HG03135 (cell line): ENCODE data around the gene DLG2.

ENCODE experiments used
- ATAC-seq: cut with Tn5 transposase; IDR thresholded peaks from one replicate; pipeline ENCODE4 v1.9.1; 2021; ENCODE audit warnings: mild to moderate bottlenecking, moderate library complexity; ENCODE audit not compliant: unreplicated experiment

Gene DLG2

DNA sequence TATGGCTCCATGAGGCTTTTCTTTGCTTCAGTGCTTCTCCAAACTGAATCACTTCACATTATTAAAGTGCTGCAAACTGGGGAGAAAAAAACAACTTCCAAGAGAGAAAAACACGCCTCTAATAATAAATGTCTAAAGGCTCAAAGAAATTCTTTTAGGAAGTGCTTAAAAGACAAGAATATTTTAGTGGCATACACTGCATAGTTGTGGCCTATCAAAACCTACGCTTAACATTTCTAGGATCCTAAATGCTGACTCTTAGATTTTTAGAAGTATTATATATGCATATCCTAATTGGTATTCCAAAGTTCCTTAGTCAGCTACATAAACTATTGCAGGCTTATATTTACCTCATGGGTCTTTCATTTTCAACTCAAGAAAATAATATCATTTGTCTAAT lies 1462.0 kb downstream of the DLG2 start:
- no peak for ATAC-seq

DNA sequence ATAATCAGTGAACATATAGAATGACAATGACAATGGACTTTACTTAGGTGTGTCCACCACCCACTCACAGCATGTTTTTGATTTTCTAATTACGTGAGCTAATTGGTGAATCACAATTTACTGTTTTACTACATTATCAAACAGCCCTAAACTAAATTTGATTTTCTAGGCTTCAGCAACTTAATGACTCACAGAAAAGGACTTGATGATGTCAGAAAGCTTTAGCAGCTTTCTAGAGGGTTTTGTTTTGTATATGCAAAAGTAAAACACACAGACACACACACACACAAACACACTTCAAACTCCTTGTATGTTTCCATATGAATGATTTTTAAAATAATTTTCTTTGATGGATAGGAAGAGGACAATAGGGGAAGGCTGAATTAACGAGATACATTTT lies 1462.4 kb downstream of the DLG2 start:
- no peak for ATAC-seq

DNA sequence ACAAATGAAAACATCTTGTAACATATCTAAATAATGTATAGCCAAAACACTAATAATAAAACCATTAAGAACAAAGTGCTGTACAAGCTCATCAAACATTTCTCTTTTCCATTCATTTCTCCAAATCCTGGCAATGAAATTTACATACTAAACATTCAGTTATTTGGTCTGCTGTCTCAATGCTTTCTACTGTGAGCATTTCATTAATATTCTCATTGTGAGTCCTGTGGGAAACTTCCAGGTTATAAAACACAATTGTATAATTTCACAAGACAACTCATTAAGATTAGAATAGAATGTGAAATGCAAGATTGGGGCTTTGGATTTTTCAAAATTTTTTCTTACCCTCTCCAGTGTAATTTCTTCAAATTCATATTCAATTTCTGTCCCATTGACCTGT lies 1464.0 kb downstream of the DLG2 start:
- ATAC-seq, result no peak

DNA sequence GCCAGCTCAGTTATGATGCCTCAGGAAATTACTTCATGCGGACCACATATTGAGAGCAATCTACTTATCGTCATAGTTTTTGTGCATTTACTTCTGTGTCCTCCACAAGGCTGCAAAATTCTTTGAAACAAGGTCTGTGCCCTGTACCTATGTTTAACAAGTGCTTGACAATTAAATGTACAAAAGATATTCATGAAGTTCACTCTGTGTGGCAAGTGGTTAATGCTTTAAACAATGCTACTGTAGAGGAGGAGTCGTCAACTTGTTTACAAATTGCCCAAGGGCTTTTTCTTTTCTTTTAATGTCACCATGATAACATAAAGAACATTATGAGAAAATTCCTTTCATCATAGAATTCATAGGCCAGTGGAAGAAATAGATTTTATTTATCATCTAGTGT lies 1469.5 kb downstream of the DLG2 start:
- no peak for ATAC-seq

DNA sequence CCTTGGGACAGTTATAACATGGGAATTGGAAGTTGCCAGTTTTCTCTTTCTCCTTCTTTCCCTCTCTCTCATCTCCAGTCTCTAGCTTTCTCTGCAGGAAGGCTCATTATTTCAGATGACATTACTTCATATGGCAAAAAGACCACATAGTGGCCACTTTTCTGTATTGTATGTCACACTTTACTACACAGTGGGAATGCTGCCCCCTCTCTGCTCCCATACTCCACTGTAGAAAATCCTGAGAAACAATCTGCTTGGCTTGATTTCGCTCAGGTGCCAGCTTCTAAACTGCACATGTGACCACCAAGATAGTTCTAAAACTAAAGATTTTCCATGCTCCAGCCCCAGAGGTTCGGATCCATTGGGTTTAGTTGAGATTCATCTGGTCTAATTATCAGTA lies 1480.3 kb downstream of the DLG2 start:
- no peak for ATAC-seq

DNA sequence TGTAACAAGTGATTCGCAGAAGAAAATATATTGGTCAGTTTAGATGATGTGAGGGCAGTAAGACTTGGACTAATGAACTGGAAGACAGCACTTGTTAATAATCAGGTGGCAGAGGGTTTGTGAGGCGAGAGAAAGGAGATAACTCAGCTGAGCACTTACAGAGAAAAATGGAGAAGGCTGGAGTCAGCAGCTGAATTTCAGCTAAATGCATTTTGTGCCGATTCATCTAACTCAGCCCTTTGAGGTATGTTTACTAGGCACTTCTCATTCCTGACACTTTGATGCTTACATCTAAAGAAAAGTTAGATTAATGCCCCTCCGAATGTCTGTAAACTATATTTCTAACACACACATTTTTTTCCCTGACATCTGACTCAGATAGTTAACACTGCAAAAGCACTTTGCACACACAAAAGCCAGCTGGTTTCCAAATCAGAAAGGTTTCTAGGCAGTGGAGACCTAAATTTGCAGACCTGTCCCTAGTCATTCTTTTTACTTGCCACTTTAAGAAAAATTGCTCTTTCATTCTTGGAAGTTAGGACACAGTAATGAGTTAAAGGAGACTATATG lies 1481.4 kb downstream of the DLG2 start:
- ATAC-seq, result no peak

DNA sequence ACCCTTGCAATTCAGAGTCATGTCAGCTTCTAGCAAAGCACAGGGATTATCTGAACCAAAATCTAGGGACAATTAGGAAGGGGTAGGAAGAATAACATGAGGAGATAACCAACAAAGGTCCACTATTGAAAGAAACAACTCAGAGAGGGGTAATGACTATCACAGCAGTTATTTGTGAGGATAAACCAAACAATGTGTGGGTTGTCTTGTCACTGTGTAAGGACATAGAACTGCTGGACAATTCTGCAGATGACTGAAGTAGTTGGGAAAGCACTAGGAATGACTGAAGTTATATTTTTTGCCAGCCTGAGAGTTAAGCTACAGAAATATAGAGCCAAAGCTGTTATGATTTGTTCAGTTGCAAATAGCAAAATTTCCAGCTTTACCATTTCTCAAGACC lies 1482.6 kb downstream of the DLG2 start:
- ATAC-seq, result no peak

DNA sequence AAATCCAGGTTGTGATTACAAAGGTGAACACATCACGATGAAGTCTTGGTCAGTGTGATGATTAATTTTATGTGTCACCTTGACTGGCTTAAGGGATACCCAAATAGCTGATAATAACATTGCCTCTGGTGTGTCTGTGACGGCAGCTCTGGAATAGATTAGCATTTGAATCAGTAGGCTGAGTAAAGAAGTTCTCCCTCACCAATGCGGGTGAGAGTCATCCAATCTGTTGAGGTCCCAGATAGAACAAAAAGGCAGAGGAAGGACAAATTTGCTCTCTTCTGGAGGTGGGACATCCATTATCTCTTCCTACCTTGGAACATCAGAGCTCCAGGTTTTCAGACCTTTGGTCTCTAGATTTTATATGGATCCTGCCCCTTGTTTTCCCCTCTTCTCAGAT lies 1484.7 kb downstream of the DLG2 start:
- no peak for ATAC-seq

DNA sequence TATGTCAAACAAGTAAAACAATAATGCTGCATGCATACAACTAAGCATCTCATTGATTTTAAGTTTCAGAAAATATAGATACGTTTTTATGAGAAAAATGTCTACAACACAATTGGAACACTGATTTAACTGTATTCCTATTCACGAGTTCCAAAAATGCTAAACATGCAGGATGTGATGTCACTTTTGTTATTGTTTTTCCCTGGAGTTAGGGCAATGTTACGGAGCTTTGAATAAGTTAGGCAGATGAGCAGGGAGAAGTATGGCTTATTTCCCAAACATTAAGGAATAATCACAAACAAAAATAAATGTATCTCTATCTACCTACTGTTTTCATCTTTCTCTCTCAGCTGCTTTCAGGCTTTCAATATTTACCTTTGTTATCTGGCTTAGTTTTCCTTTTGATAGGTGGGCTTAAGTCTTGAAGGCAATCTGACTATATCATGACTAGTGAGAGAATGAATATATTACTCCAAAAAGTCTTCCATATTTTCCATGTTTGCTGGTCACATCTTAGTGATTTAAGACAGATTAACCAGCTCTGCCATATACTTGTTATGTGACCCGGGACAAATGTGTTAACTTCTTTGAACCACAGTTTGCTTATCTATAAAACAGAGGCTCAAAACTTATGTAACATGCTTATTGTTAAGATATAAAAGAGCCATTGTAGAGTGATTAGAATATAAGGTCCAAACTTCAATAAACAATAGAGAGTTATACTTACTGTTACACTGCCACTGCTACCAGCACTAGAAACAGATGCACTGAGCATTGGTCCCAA lies 1486.6 kb downstream of the DLG2 start:
- no peak for ATAC-seq

DNA sequence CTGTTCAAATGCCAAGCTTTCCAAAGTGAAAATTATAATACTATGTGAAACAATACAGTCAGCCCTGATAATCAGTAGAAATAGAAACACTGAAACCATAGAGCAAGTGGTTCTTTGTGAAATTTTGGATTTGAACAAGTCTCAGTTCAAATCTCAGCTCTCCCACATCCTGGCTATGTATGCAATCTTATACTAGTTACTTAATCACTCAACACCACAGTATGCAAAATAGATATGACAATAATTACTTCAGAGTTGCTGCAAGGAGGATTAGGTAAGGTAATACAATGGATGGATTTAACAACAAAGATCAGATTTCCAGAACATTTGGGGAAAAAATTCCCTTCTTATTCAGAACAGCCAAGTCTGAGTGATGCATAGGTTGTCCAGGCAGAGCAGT lies 1489.2 kb downstream of the DLG2 start:
- no peak for ATAC-seq

DNA sequence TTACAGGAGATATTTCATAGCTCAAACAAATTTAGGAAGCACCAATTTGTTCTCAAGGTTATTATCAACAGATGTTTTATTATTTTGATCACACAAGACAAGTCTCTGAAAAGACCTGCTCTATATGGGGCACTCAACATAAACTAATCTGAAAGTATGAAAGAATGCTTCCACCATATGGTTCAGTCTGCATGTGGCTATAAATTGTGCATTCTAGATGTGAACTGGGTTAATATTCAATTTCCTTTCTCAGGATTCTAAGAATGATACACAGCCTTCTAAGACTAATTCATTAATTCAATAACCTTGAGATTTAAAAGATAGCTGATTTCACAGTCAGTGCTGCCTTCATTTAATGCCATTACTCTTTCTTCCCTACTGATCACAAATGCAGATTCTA lies 1489.6 kb downstream of the DLG2 start:
- no peak for ATAC-seq

DNA sequence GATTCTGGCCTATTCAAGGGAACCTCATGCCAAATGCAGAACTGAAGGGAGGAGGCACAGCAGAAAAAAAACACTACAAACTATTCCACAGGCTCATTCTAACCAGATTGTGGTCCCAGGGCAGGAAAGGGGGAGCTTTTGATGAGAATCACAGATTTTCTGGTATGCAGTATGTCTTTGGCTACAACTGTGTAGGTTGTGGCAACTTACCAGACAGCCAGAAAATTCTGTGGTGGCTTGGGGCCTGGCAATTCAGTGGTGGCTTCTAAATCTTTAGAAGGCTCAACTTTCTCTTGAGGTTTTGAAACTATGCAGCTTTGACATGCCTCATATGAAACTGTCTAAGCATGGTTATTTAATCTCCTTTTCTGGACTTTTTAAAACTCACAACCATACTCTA lies 1490.2 kb downstream of the DLG2 start:
- no peak for ATAC-seq

DNA sequence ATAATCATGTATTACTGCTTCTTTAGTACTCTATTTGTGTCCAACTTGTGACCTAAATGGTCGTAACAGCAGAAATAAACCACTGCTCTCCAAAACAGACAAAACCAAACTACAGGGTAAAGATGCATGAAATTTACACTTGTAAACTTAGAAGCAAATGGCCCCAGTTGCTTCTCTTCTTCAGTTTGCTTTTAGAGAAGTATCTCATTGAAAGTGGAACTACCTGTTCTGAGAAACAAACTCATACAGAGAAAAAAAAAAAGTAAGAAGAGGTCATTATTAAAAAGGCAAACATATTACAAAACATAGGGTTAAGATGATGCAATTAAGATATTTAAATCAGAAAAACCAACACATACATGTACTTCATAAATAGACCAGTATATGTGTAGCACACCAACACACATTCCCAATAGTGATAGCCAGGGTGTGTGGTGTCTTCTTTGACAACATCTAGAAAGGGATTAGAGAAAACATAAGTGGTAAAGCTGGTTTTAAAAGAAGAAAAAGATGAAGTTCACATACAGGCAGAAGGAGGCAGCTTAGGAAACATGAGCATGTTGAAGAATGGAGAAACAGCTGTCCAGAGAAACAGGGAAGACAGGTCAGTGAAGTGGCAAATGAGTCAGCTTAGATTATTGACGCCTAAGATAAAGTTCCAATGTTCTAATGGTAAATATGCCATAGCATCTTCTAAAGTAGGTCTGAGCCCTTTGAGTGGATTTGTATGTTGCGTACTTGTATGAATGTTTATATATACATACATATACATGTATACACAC lies 1496.3 kb downstream of the DLG2 start:
- no peak for ATAC-seq

DNA sequence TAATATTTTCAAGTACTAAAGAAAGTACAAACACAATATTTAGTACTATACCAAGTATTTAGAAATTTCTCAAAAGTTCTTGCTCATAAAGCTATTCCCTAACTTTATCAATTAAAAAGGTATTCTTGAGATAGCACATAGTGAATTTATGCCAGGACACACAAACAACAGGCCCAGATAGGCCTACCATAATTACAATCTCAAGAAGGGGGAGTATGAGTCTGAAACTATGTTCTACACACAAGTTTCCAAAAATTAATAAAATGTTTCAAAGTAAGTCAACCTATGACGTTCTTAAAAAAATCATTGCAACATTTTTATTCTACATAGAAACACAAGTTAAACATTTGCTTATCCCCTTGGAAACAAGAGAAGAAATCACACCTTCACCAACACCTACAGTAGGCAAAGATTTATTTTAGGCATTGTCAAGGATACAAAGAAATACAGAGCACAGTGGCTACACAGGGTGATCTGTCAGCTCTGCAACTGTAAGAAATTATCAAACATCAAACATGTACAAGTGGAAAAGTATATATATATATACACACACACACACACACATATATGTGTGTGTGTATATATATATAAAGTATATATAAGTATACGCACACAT lies 1497.1 kb downstream of the DLG2 start:
- no peak for ATAC-seq

DNA sequence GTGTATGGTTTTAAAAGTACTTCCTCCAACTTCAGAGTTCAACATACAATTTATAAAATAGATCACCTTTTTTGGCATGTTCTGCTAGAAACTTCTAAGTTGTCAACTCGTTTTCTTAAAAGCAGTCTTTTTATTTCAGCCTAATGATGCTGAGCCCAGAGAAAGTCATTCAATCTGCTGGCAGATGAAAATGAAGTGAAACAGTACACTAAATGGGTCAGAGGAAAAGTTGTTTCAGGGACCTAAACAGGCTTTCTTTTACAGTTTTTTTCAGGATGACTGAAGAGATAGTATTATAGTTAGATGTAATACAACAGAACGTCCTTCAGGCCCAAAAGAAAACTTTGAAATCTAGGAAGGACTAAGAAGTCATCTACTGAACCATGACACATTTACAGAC lies 1498.3 kb downstream of the DLG2 start:
- ATAC-seq, result no peak

DNA sequence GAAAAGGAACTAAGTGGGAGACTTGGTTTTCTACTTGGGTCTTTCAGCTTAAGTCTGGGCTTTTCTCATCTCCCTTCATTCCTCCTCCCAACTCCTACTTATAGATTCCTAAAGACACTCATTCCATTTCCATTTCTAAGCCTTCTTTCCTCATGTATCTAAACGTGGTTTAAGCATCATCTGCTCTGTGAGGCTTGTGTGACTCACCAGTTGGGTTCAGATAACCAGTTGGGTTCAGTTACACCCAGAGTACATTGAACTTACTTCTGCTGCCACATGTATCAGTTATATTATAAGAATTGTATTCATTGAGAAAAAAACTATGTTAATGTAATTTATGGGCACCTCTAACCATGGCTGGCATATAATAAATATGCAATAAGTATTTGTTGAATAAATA lies 1509.8 kb downstream of the DLG2 start:
- no peak for ATAC-seq

DNA sequence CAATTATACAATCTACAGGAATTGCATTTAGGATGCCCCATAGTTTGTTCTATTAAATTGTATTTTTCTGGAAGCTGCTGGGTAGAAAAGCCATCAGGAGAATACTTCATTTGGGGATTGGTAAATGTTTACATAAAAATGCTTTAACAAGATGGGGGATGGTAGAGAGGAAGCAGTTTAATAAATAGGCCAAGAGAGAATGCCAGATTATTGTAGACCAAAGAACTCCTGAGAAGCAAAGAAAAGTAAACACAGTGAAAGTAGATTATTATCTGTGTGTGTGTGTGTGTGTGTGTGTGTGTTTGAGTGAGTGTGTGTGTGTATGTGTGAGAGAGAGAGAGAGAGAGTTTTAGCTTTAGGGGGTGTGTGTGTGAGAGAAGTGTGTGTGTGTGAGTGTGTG lies 1520.6 kb downstream of the DLG2 start:
- ATAC-seq, result no peak

DNA sequence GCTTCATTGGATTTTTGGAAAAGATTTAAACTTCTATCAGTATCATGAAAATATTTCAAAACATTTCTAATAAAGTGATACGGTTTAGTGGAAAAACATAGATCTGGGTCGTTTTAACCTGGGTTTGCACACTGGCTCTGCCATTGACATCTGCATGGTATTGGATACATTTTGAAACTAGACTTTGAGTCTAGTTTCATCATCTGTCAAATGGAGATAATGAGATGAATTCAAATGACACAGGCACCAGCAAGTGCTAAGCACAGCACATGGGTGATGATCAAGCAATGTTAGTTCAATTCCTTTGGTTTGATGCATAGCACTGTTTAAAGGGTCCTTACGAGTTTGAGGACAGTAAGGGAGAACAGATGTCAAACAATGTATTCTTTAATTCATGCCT lies 1522.0 kb downstream of the DLG2 start:
- ATAC-seq, result no peak

DNA sequence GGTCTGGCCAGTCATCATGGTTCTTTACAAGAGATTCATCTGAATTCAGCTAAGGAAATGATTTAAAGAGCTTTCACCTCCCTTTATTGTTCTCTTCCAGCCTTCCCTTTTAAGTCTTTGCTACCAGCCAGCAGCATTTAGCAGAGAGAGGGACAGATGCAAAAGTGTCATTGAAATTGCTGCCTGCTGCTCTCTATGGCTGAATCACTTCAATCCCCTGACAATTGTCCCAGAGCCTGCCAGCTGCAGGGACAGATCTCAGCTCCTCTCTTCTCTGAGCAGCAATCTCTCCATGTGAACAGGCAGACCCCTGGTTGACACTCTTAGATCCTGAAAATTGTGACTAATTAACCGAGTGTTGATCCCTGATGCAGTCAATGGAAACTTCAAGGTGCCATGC lies 1524.0 kb downstream of the DLG2 start:
- no peak for ATAC-seq

DNA sequence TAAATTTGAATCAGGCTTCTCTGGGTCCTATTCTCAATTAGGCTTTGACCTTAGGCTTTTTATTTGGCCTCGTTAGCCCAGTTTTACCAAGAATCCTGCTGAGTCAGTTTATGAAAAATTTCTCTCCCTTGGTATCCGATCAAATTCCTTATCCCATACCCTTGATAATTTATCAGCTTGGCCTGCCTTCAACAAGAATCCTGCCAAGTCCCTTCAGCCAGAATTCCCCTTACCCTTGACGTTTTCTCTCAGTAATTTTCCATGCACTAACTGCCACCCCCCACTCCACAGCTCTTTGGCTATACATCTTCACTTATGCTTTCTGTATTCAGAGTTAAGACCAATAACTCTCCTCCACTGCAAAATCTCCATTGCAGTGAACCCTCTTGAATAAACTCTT lies 1530.0 kb downstream of the DLG2 start:
- no peak for ATAC-seq

DNA sequence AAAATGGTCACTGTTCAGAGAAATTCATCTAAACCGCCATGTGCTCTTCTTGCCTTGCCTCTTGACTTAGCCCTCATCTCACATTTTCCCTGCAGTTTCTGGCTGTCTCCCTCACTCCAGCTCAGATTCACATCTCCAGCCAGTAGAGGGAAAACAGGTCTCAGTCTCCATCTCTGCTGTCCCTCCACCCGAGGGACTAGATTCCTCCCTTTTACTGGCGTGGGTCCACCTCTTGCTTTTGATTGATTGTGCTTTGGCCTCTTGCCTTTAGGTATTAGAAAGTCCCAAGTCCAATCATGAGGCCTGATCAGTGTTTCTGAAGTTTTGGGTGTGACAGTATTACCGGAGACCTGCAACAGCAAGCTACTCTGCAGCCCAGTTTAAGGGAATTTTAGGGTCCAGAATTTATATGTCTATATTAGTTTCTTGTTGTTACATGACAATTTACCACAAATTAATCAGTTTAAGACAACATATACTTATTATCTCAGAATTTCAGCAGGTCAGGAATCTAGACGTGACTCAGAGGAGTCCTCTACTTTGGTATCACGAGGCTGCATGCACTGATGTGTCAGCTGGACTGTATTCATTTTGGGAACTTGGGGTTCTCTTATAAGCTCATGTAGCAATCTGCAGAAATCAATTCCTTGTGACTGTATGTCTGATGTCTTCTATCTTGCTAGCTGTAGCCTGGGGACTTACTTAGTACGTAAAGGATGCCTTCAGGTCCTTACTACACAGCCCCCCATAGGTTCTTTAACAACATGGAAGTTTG lies 1535.7 kb downstream of the DLG2 start:
- no peak for ATAC-seq
